Prostate gland (tissue), 2 donors: ENCODE results near the gene TMEM120B.

ENCODE experiments used
- CTCF ChIP-seq, 4 experiments: fragments of 200-600 bp in 2 of 4; fragments of 450-650 bp in 2 of 4; sonication (generic) in 2 of 4; IDR thresholded peaks; 1 replicate in 3 of 4; 2 replicates in 1 of 4; pipeline ENCODE4 v1.5.1; 2016 to 2019; ENCODE audit warnings: antibody characterized with exemption in 4 of 4, mild to moderate bottlenecking in 2 of 4, moderate library complexity in 2 of 4
- POLR2A ChIP-seq: fragments of 450-650 bp; IDR thresholded peaks from one replicate; pipeline ENCODE4 v1.6.1; 2016; ENCODE audit warnings: antibody characterized with exemption, mild to moderate bottlenecking
- POLR2AphosphoS5 ChIP-seq: sonication (generic); formaldehyde crosslinking; IDR thresholded peaks from one replicate; pipeline ENCODE4 v1.6.1; 2017; ENCODE audit warnings: antibody characterized with exemption

- TF ChIP-seq CTCF (IDR thresholded peaks at IDR 0.05) (no peak), POLR2AphosphoS5 (no peak), POLR2A (no peak)
Measured at GRCh38 chr12:121779422-121779895, 66.9 kb downstream of the TMEM120B start.
